Mucosa of stomach (tissue), 1 donor: ENCODE measurements around the gene CLIC1.

ENCODE experiments used
- H3K27me3 ChIP-seq: one replicate; pipeline ENCODE4 v1.7.0; 2013; ENCODE audit warnings: mild to moderate bottlenecking, low read length; ENCODE audit not compliant: control insufficient read depth, insufficient read depth
- H3K36me3 ChIP-seq: one replicate; pipeline ENCODE4 v1.7.0; 2013; ENCODE audit warnings: low read length; ENCODE audit not compliant: control insufficient read depth, insufficient read depth
- H3K4me1 ChIP-seq: one replicate; pipeline ENCODE4 v1.7.0; 2013; ENCODE audit warnings: mild to moderate bottlenecking, low read length; ENCODE audit not compliant: control insufficient read depth, insufficient read depth
- H3K4me3 ChIP-seq: one replicate; pipeline ENCODE4 v1.7.0; 2013; ENCODE audit warnings: low read length
- H3K9ac ChIP-seq: one replicate; pipeline ENCODE4 v1.7.0; 2013; ENCODE audit warnings: mild to moderate bottlenecking, low read length, moderate library complexity
- H3K9me3 ChIP-seq: one replicate; pipeline ENCODE4 v1.7.0; 2013; ENCODE audit warnings: mild to moderate bottlenecking, low read length, moderate library complexity; ENCODE audit not compliant: control insufficient read depth
- donor health status: Pancreatic carcinoma.

The CLIC1 gene

GRCh38 chr6:31742894-31743293, 6.6 kb upstream of the CLIC1 start:
- Histone ChIP-seq H3K36me3 (no peaks in the 10 kb centered on the region), H3K9me3 (no peaks in the 10 kb centered on the region), H3K4me1 (peaks cover 21% of the 10 kb centered on the region), H3K27me3 (no peaks in the 10 kb centered on the region), H3K4me3 (no peak overlapping the region), H3K9ac (no peak overlapping the region)

- H3K4me3 ChIP-seq, result no peak overlapping the region
- no peaks in the 10 kb centered on the region for H3K36me3 ChIP-seq
- H3K9ac ChIP-seq, result no peak overlapping the region
- peaks cover 31% of the 10 kb centered on the region for H3K4me1 ChIP-seq
- H3K27me3 ChIP-seq, result no peaks in the 10 kb centered on the region
- no peaks in the 10 kb centered on the region for H3K9me3 ChIP-seq
Observed at GRCh38 chr6:31741815-31742214, 5.5 kb upstream of the CLIC1 start.

GRCh38 chr6:31740397-31741223, 4.3 kb upstream of the CLIC1 start:
- Histone ChIP-seq H3K9ac (peak overlapping the region; percentile 78), H3K4me1 (peaks cover 35% of the 10 kb centered on the region), H3K27me3 (no peaks in the 10 kb centered on the region), H3K9me3 (no peaks in the 10 kb centered on the region), H3K4me3 (peak overlapping the region; percentile 57), H3K36me3 (no peaks in the 10 kb centered on the region)

- H3K9ac ChIP-seq, result peak within 1 kb of the TSS; percentile 96
Observed at GRCh38 chr6:31739639-31740396, 3.5 kb upstream of the CLIC1 start, which contains the start of gene MSH5. Gene MSH5 (plus strand): TSS chr6:31740005. CDS start chr6:31740467, 462 bp downstream.

GRCh38 chr6:31737991-31738979, 2.0 kb upstream of the CLIC1 start:
- peak overlapping the region; percentile 1 for H3K4me3 ChIP-seq
- H3K9me3 ChIP-seq, result no peaks in the 10 kb centered on the region
- H3K4me1 ChIP-seq, result peaks cover 50% of the 10 kb centered on the region
- peak overlapping the region; percentile 96 for H3K9ac ChIP-seq
- no peaks in the 10 kb centered on the region for H3K27me3 ChIP-seq
- H3K36me3 ChIP-seq, result peaks cover 7% of the 10 kb centered on the region

More at GRCh38 chr6:31739639-31740396, 3.5 kb upstream of the CLIC1 start, which contains the start of gene MSH5:
- H3K9me3 ChIP-seq, result no peaks in the 10 kb centered on the region
- no peaks in the 10 kb centered on the region for H3K27me3 ChIP-seq
- peaks cover 35% of the 10 kb centered on the region for H3K4me1 ChIP-seq
- H3K4me3 ChIP-seq, result peak within 1 kb of the TSS; percentile 57
- H3K36me3 ChIP-seq, result no peaks in the 10 kb centered on the region

GRCh38 chr6:31737315-31737990, 1.1 kb upstream of the CLIC1 start:
- H3K4me3 ChIP-seq, result peak overlapping the region; percentile 1
- no peaks in the 10 kb centered on the region for H3K9me3 ChIP-seq
- H3K36me3 ChIP-seq, result peaks cover 10% of the 10 kb centered on the region
- peak overlapping the region; percentile 96 for H3K9ac ChIP-seq
- peaks cover 52% of the 10 kb centered on the region for H3K4me1 ChIP-seq
- no peaks in the 10 kb centered on the region for H3K27me3 ChIP-seq

- no peaks in the 10 kb centered on the region for H3K9me3 ChIP-seq
- peak overlapping the region; percentile 47 for H3K4me3 ChIP-seq
- peaks cover 55% of the 10 kb centered on the region for H3K4me1 ChIP-seq
- peaks cover 13% of the 10 kb centered on the region for H3K36me3 ChIP-seq
- H3K9ac ChIP-seq, result peak overlapping the region; percentile 96
- H3K27me3 ChIP-seq, result no peaks in the 10 kb centered on the region
Observed at GRCh38 chr6:31736768-31737314, 511 bp upstream of the CLIC1 start.

GRCh38 chr6:31734821-31735406, 1.4 kb downstream of the CLIC1 start:
- peaks cover 17% of the 10 kb centered on the region for H3K36me3 ChIP-seq
- H3K27me3 ChIP-seq, result no peaks in the 10 kb centered on the region
- peak overlapping the region; percentile 96 for H3K9ac ChIP-seq
- peaks cover 53% of the 10 kb centered on the region for H3K4me1 ChIP-seq
- H3K9me3 ChIP-seq, result no peaks in the 10 kb centered on the region
- H3K4me3 ChIP-seq, result peak overlapping the region; percentile 47

GRCh38 chr6:31734247-31734820, 2.0 kb downstream of the CLIC1 start:
- Histone ChIP-seq H3K4me1 (peaks cover 53% of the 10 kb centered on the region), H3K9ac (peak overlapping the region; percentile 96), H3K4me3 (peak overlapping the region; percentile 47), H3K9me3 (no peaks in the 10 kb centered on the region), H3K27me3 (no peaks in the 10 kb centered on the region), H3K36me3 (peaks cover 17% of the 10 kb centered on the region)

GRCh38 chr6:31733734-31734133, 2.6 kb downstream of the CLIC1 start:
- H3K9ac ChIP-seq, result peak overlapping the region; percentile 96
- peaks cover 56% of the 10 kb centered on the region for H3K4me1 ChIP-seq
- H3K27me3 ChIP-seq, result no peaks in the 10 kb centered on the region
- H3K36me3 ChIP-seq, result peaks cover 17% of the 10 kb centered on the region
- no peaks in the 10 kb centered on the region for H3K9me3 ChIP-seq
- no peak overlapping the region for H3K4me3 ChIP-seq
